Naive thymus-derived CD8-positive, alpha-beta T cell (primary cell): Measurements from ENCODE around the gene IL1R2. TPM values are rescaled to one million over a fixed set of nuclear protein-coding genes. Genes with fewer than 3 reads are reported as not detected.
A peak's percentile ranks its signal among the peaks of the same experiment; 100 is the strongest.

Source experiments
- ATAC-seq, 2 donors: fragments of 150-1000 bp; cut with Tn5 transposase in 1 of 2; sonication (Bioruptor Pico), chemical (Tn5 transposase) in 1 of 2; 1 replicate in 1 of 2; 2 replicates in 1 of 2; pipeline ENCODE4 v1.10.0; 2021; ENCODE audit warnings: mild to moderate bottlenecking in 2 of 2, moderate library complexity in 2 of 2
- POLR2A ChIA-PET: fragments of 350-600 bp; sonication (Branson Sonifier 250); formaldehyde crosslinking; loops from one replicate; lab custom pipeline; 2021; ENCODE audit warnings: antibody characterized with exemption; lab: Charles Lee
- DNase-seq, 10 donors: peaks; one replicate each; pipeline versions ENCODE4 v3.0.0 to v3.0.0-alpha.2; 2020 to 2022
- H3K27ac Mint-ChIP-seq, 10 donors: one replicate each; pipeline ENCODE4 v1.8.0; 2020 to 2022; ENCODE audit warnings: mild to moderate bottlenecking in 10 of 10, mixed read lengths in 10 of 10, moderate library complexity in 4 of 10, inconsistent platforms in 1 of 10
- H3K27me3 Mint-ChIP-seq, 5 donors: one replicate each; pipeline ENCODE4 v1.8.0; 2021 to 2022; ENCODE audit warnings: mixed read lengths in 5 of 5
- H3K36me3 Mint-ChIP-seq, 3 donors: one replicate each; pipeline ENCODE4 v1.8.0; 2020 to 2022; ENCODE audit warnings: mixed read lengths in 3 of 3, mild to moderate bottlenecking in 2 of 3, inconsistent platforms in 1 of 3
- H3K4me1 Mint-ChIP-seq, 4 donors: one replicate each; pipeline ENCODE4 v1.8.0; 2021 to 2022; ENCODE audit warnings: mixed read lengths in 4 of 4
- H3K4me3 Mint-ChIP-seq, 10 donors: one replicate each; pipeline ENCODE4 v1.8.0; 2020 to 2022; ENCODE audit warnings: mild to moderate bottlenecking in 10 of 10, mixed read lengths in 10 of 10, moderate library complexity in 6 of 10, inconsistent platforms in 1 of 10
- H3K9me3 Mint-ChIP-seq, 9 donors: one replicate each; pipeline ENCODE4 v1.8.0; 2020 to 2022; ENCODE audit warnings: mixed read lengths in 9 of 9, mild to moderate bottlenecking in 3 of 9, inconsistent platforms in 1 of 9, moderate library complexity in 1 of 9
- polyA plus RNA-seq, 3 donors: library from polyadenylated mRNA; unstranded; fragments of 300-500 nt; fragmentation: Illumina TruSeq; gene quantifications; one replicate each; pipeline ENCODE4 v1.2.3, GENCODE V29; 2021
- total RNA-seq, 8 experiments: library from RNA in 2 of 8; stranded (reverse) in 2 of 8; gene quantifications; one replicate each; pipeline ENCODE4 v1.2.3 and lab custom pipeline; 2021 to 2026

The IL1R2 gene
- total and polyA plus RNA-seq, 5 experiments from 2014 or later: not detected

DNA sequence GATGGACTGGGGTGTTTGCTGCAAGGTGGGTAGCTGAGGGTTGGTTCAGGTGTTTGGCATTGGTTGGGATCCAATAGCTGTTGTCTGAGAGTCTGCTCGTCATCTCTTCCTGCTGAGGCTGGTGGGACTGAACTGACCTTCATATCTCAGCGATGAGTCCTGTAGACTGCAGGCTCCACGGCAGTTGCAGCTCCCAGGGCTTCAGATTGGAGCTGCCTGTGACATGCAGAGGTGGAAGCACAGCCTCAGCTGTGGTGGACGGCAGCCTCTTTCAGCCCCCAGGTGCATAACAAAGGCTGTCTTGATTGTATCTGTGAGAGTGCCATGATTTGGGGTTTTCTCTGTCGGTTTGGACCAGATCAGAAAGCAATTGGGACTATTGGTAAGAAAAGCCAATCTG is 3.9 kb upstream of the IL1R2 start:
- H3K36me3 Mint-ChIP-seq: no peaks in the 10 kb centered on the region
- H3K4me1 Mint-ChIP-seq: peaks cover 34 to 56% (median 51%) of the 10 kb centered on the region in 4 donors
- POLR2A ChIA-PET: interaction anchor here (0.6 kb wide), 1 partner anchor 16 kb away, joined by 5 read pairs; no protein-coding TSS in a partner anchor
- peaks cover 2 to 21% (median 9%) of the 10 kb centered on the region in 5 donors for H3K27me3 Mint-ChIP-seq
- DNase-seq (no peak), ATAC-seq (no peak)
- H3K9me3 Mint-ChIP-seq: peaks cover 0 to 4% (median 0%) of the 10 kb centered on the region in 9 donors
- H3K27ac Mint-ChIP-seq: peak overlapping the region in 9 of 10 donors; percentile 67 to 98 (median 92)
- peak overlapping the region; percentile 34 to 85 (median 72) for H3K4me3 Mint-ChIP-seq

DNA sequence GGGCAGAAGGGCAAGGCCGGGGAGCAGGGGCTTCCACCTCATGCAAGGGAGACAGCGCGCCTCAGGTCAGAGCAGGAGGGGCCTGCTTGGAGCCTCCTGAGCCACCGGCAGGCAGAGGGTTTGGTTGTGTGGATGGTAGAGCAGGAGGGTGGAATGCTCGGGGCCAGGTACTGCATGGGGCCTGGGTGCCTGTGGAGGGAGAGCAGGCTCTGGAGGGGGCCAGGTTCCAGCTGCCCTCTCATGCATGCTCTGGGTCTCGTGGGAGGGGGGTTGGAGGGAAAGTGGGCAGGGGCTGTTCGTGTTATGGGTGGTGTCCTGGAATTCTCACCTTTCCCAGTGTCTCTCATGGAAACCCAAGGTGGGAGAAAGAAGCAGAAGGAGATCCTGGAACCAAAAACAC is 3.2 kb upstream of the IL1R2 start:
- Mint-ChIP-seq H3K27me3 (peaks cover 4 to 22% (median 12%) of the 10 kb centered on the region in 5 donors), H3K27ac (peak overlapping the region in 6 of 10 donors; percentile 25 to 98 (median 79)), H3K9me3 (peaks cover 0 to 4% (median 0%) of the 10 kb centered on the region in 9 donors), H3K4me1 (peaks cover 34 to 56% (median 51%) of the 10 kb centered on the region in 4 donors), H3K36me3 (no peaks in the 10 kb centered on the region), H3K4me3 (peak overlapping the region in 1 of 10 donors; percentile 85)
- ATAC-seq: no peak
- POLR2A ChIA-PET: interaction anchor here (0.6 kb wide), 1 partner anchor 15 kb away, joined by 5 read pairs; no protein-coding TSS in a partner anchor
- no peak for DNase-seq

GRCh38 chr2:101989740-101990460 is 1.9 kb upstream of the IL1R2 start:
- no peak for ATAC-seq
- POLR2A ChIA-PET: no interaction called here

DNA sequence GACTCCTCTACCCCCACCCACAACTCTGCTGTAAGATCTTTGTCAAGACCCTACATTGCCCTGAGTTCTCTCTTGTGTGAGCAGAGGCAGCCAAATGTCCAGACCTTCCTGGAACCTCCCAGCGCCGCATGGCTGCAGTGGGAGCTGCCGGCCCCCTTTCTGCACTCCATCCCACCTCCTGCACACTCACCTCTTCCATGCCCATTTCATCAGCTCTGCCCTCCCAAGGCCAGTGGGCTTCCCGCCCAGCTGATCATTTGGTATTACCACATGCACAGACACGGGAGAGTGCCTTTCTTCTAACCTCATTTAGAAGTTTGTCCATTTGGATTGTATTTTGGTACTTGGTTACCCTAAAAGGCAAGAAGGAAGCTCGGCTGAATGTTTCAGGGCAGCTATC is 2.0 kb downstream of the IL1R2 start:
- Mint-ChIP-seq H3K36me3 (no peaks in the 10 kb centered on the region), H3K4me3 (no peak overlapping the region), H3K27ac (peak overlapping the region in 3 of 10 donors; percentile 45 to 60 (median 56)), H3K27me3 (peaks cover 4 to 34% (median 16%) of the 10 kb centered on the region in 5 donors), H3K9me3 (no peaks in the 10 kb centered on the region), H3K4me1 (peaks cover 13 to 33% (median 21%) of the 10 kb centered on the region in 4 donors)
- no peak for ATAC-seq
- no peak for DNase-seq
- POLR2A ChIA-PET: no interaction called here

More at GRCh38 chr2:101989740-101990460, 1.9 kb upstream of the IL1R2 start:
- H3K27me3 Mint-ChIP-seq: peaks cover 4 to 24% (median 18%) of the 10 kb centered on the region in 5 donors
- peaks cover 34 to 56% (median 50%) of the 10 kb centered on the region in 4 donors for H3K4me1 Mint-ChIP-seq
- H3K36me3 Mint-ChIP-seq: no peaks in the 10 kb centered on the region
- no peak for DNase-seq
- peak overlapping the region in 1 of 10 donors; percentile 14 for H3K4me3 Mint-ChIP-seq
- peaks cover 0 to 4% (median 0%) of the 10 kb centered on the region in 9 donors for H3K9me3 Mint-ChIP-seq
- H3K27ac Mint-ChIP-seq: peak overlapping the region in 4 of 10 donors; percentile 9 to 69 (median 46)

- POLR2A ChIA-PET: no interaction called here
- Mint-ChIP-seq H3K36me3 (no peaks in the 10 kb centered on the region), H3K27ac (no peak overlapping the region), H3K27me3 (peaks cover 4 to 28% (median 16%) of the 10 kb centered on the region in 5 donors), H3K4me1 (peaks cover 8 to 24% (median 15%) of the 10 kb centered on the region in 4 donors), H3K9me3 (no peaks in the 10 kb centered on the region), H3K4me3 (no peak overlapping the region)
- ATAC-seq (no peak), DNase-seq (no peak)
Measured at GRCh38 chr2:101995019-101995418, 3.3 kb downstream of the IL1R2 start.

- DNase-seq (no peak), ATAC-seq (no peak)
- Mint-ChIP-seq H3K9me3 (no peaks in the 10 kb centered on the region), H3K36me3 (no peaks in the 10 kb centered on the region), H3K4me1 (peaks cover 7 to 19% (median 14%) of the 10 kb centered on the region in 4 donors), H3K27me3 (peaks cover 4 to 30% (median 16%) of the 10 kb centered on the region in 5 donors), H3K27ac (peak overlapping the region in 1 of 10 donors; percentile 7), H3K4me3 (no peak overlapping the region)
- POLR2A ChIA-PET: interaction anchor here (1.0 kb wide), 1 partner anchor 9 kb away, joined by 3 read pairs; no protein-coding TSS in a partner anchor
Measured at GRCh38 chr2:101995804-101996203, 4.0 kb downstream of the IL1R2 start.

DNA sequence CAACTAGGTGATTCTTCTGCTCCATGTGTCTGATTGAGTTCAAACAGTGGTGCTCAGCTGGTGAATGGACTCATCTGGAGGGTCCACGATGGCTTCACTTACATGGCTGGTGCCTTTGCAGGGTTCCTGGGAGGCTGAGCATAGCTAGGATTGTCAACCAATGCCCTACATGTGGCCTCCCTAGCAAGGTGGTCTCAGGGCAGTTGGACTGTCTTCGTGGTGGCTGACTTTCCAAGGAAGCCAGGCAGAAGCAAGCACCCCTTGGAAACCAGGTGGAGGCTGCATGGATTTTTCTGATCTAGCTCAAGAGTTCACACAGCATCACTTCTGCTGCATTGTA is 6.8 kb downstream of the IL1R2 start:
- Mint-ChIP-seq H3K9me3 (no peaks in the 10 kb centered on the region), H3K4me1 (peaks cover 3 to 8% (median 7%) of the 10 kb centered on the region in 4 donors), H3K27me3 (peaks cover 0 to 21% (median 7%) of the 10 kb centered on the region in 5 donors), H3K27ac (no peak overlapping the region), H3K36me3 (no peaks in the 10 kb centered on the region), H3K4me3 (no peak overlapping the region)
- POLR2A ChIA-PET: no interaction called here
- ATAC-seq: no peak
- DNase-seq: no peak

DNA sequence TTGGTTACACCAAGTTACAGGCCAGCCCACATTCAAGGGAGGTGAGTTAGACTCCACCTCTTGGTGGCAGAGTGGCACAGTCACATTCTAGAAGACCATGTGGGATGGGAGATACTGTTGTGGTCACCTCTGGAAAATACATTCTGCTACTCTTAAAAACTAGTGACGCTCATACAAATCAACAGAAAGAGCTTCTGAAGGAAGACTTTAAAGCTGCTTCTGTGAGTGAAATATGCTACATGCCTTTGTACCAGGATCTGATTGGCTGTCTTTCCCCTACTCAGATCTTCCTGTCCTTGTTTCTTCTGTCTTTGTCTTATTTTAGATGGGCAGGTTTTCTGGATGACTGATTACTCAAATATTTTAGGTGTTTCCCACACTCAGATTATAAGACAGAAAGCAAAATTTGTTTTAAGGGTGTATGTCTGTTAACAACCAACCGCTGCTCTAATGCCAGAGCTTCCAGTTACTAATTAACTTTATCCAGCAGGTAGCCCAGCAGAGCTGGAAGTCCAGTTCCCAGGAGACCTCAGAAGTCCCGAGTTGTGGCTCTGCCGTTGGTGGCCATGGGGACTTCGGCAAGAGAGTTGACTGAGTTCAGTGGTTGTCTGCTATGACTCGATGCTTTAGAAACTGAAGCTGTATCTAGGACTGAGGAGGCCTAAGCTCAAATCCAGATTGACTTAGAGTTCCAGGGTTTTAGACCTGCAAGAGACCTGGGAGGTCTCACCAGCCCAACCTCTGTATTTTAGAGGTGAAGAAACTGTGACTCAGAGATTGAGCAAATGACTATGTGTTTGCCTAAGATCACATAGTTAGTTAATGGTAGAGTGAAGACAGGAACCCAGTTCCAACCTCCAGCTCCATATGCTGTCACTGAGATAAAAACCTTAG is 7.4 kb downstream of the IL1R2 start:
- no peaks in the 10 kb centered on the region for H3K36me3 Mint-ChIP-seq
- ATAC-seq (peak in 1 of 2 donors; percentile 47), DNase-seq (no peak)
- H3K4me1 Mint-ChIP-seq: peaks cover 3 to 8% (median 7%) of the 10 kb centered on the region in 4 donors
- no peak overlapping the region for H3K27ac Mint-ChIP-seq
- no peaks in the 10 kb centered on the region for H3K9me3 Mint-ChIP-seq
- POLR2A ChIA-PET: interaction anchor here (0.5 kb wide), 1 partner anchor 241 kb away, joined by 3 read pairs; no protein-coding TSS in a partner anchor
- no peak overlapping the region for H3K4me3 Mint-ChIP-seq
- peaks cover 0 to 20% (median 6%) of the 10 kb centered on the region in 5 donors for H3K27me3 Mint-ChIP-seq

DNA sequence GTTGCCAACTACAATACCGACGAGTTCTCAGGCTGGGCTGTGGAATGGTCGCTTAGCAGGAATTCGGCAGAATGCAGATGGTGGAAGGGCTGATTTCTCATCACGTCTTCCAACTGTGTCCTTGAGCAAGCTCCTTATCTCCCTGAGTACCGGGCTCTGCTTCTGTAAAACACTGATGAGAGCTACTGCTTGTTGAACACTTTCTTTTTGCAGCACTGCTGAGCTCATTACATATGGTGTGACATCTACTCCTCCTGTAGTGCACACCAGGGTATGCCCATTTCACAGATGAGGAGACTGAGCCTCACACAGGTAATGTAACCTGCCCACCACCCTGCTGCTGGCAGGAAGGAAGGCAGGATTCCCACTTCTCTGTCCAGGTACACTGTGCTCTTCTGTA is 8.3 kb downstream of the IL1R2 start:
- ATAC-seq (no peak), DNase-seq (no peak)
- Mint-ChIP-seq H3K27ac (no peak overlapping the region), H3K9me3 (no peaks in the 10 kb centered on the region), H3K4me3 (no peak overlapping the region), H3K36me3 (no peaks in the 10 kb centered on the region), H3K27me3 (peaks cover 0 to 15% (median 3%) of the 10 kb centered on the region in 5 donors), H3K4me1 (peaks cover 2 to 7% (median 6%) of the 10 kb centered on the region in 4 donors)
- POLR2A ChIA-PET: interaction anchor here (0.5 kb wide), 1 partner anchor 240 kb away, joined by 3 read pairs; no protein-coding TSS in a partner anchor

- Mint-ChIP-seq H3K4me1 (peaks cover under 1 to 6% (median 3%) of the 10 kb centered on the region in 4 donors), H3K27me3 (peaks cover 0 to 12% (median 3%) of the 10 kb centered on the region in 5 donors), H3K27ac (peak overlapping the region in 1 of 10 donors; percentile 26), H3K4me3 (no peak overlapping the region), H3K9me3 (no peaks in the 10 kb centered on the region), H3K36me3 (no peaks in the 10 kb centered on the region)
- DNase-seq: no peak
- POLR2A ChIA-PET: no interaction called here
- no peak for ATAC-seq
Measured at GRCh38 chr2:102000813-102001766, 9.3 kb downstream of the IL1R2 start.

GRCh38 chr2:102001767-102002142 is 10.0 kb downstream of the IL1R2 start:
- no peaks in the 10 kb centered on the region for H3K36me3 Mint-ChIP-seq

More at GRCh38 chr2:102001767-102002142, 10.0 kb downstream of the IL1R2 start:
- DNase-seq (no peak), ATAC-seq (no peak)
- POLR2A ChIA-PET: no interaction called here
- peaks cover 3 to 6% (median 6%) of the 10 kb centered on the region in 4 donors for H3K4me1 Mint-ChIP-seq
- peaks cover 0 to 11% (median 3%) of the 10 kb centered on the region in 5 donors for H3K27me3 Mint-ChIP-seq
- H3K4me3 Mint-ChIP-seq: no peak overlapping the region
- no peaks in the 10 kb centered on the region for H3K9me3 Mint-ChIP-seq
- no peak overlapping the region for H3K27ac Mint-ChIP-seq
